Fibroblast of the conjunctiva (primary cell): ENCODE results near the gene SULT4A1.

Experiments
- DNase-seq: peaks from one replicate; pipeline ENCODE4 v3.0.0-alpha.2; 2010; ENCODE audit warnings: low read depth

Gene SULT4A1

GRCh38 chr22:43828725-43828997 lies 33.7 kb downstream of the SULT4A1 start:
- no peak for DNase-seq

GRCh38 chr22:43827926-43828724 lies 34.2 kb downstream of the SULT4A1 start:
- no peak for DNase-seq

GRCh38 chr22:43827003-43827735 lies 35.1 kb downstream of the SULT4A1 start:
- no peak for DNase-seq

- no peak for DNase-seq
Measured at GRCh38 chr22:43826142-43827002, 35.9 kb downstream of the SULT4A1 start.

GRCh38 chr22:43825651-43826050 lies 36.7 kb downstream of the SULT4A1 start:
- DNase-seq = no peak

- DNase-seq = no peak
Measured at GRCh38 chr22:43824724-43825420, 37.4 kb downstream of the SULT4A1 start.

- DNase-seq = no peak
Measured at GRCh38 chr22:43823911-43824665, 38.2 kb downstream of the SULT4A1 start.

GRCh38 chr22:43823353-43823908 lies 38.9 kb downstream of the SULT4A1 start:
- no peak for DNase-seq

GRCh38 chr22:43821606-43822425 lies 40.5 kb downstream of the SULT4A1 start:
- no peak for DNase-seq

- no peak for DNase-seq
Measured at GRCh38 chr22:43820651-43821305, 41.5 kb downstream of the SULT4A1 start.

GRCh38 chr22:43819931-43820640 lies 42.2 kb downstream of the SULT4A1 start:
- DNase-seq = no peak

GRCh38 chr22:43819421-43819921 lies 42.8 kb downstream of the SULT4A1 start:
- DNase-seq = no peak

GRCh38 chr22:43818981-43819380 lies 43.3 kb downstream of the SULT4A1 start:
- no peak for DNase-seq

- no peak for DNase-seq
Measured at GRCh38 chr22:43817402-43817801, 44.9 kb downstream of the SULT4A1 start.

- DNase-seq = no peak
Measured at GRCh38 chr22:43814264-43814663, 48.0 kb downstream of the SULT4A1 start.

GRCh38 chr22:43812890-43813289 lies 49.4 kb downstream of the SULT4A1 start:
- no peak for DNase-seq

- peak; percentile 87 for DNase-seq
Measured at GRCh38 chr22:43812149-43812842, 50.0 kb downstream of the SULT4A1 start, which contains the start of gene EFCAB6. Gene EFCAB6 (minus strand): TSS chr22:43812305. CDS start chr22:43782318, 29,987 bp downstream.

- no peak for DNase-seq
Measured at GRCh38 chr22:43811777-43812148, 50.5 kb downstream of the SULT4A1 start.
